Measurements from ENCODE around the gene LHPP. TPM values are rescaled to one million over a fixed set of nuclear protein-coding genes. Genes with fewer than 3 reads are reported as not detected.

Gene LHPP
- total and polyA plus RNA-seq, 11 donors = 5.6 to 23.5 (median 13.2) TPM

DNA sequence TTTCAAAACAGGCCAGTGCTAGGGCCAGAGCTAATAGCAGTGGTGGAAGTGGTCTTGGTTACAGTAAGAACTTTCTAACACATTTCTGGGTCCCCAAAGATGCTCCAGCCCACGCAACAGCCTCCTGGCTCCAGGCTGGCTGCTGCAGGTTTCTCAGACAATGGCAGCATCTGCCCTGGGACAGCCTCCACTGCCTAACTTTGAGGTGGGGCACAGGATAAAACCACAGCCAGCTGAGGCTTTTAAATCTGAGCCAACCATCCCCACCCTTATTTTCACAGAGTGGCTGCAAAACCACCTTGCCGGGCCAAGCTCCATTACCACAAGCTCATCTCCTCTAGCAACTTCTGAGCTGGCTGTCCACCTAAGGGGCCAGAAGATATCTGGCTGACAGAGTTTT is 197.8 kb downstream of the LHPP start:
- 55 to 76% (median 66%) methylated on average over 2 of the region's 2 CpGs for WGBS, 4 donors
- ATAC-seq (no peak), DNase-seq (no peak)
- Histone ChIP-seq H3K9me3 (no peaks in the 10 kb centered on the region), H3K4me1 (peaks cover 0 to 78% (median 40%) of the 10 kb centered on the region in 12 donors), H3K36me3 (peaks cover 0 to 22% (median 2%) of the 10 kb centered on the region in 9 donors), H3K27ac (peak overlapping the region in 5 of 12 donors; percentile 8 to 54 (median 27)), H3K4me3 (no peak overlapping the region), H3K27me3 (no peaks in the 10 kb centered on the region)
- no peak for TF ChIP-seq POLR2A (IDR thresholded peaks at IDR 0.05)
- TF ChIP-seq, protein P1, sequence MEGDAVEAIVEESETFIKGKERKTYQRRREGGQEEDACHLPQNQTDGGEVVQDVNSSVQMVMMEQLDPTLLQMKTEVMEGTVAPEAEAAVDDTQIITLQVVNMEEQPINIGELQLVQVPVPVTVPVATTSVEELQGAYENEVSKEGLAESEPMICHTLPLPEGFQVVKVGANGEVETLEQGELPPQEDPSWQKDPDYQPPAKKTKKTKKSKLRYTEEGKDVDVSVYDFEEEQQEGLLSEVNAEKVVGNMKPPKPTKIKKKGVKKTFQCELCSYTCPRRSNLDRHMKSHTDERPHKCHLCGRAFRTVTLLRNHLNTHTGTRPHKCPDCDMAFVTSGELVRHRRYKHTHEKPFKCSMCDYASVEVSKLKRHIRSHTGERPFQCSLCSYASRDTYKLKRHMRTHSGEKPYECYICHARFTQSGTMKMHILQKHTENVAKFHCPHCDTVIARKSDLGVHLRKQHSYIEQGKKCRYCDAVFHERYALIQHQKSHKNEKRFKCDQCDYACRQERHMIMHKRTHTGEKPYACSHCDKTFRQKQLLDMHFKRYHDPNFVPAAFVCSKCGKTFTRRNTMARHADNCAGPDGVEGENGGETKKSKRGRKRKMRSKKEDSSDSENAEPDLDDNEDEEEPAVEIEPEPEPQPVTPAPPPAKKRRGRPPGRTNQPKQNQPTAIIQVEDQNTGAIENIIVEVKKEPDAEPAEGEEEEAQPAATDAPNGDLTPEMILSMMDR (IDR thresholded peaks at IDR 0.05) = no peak
- intact Hi-C loops (cut with DNase I) = no loop called here

DNA sequence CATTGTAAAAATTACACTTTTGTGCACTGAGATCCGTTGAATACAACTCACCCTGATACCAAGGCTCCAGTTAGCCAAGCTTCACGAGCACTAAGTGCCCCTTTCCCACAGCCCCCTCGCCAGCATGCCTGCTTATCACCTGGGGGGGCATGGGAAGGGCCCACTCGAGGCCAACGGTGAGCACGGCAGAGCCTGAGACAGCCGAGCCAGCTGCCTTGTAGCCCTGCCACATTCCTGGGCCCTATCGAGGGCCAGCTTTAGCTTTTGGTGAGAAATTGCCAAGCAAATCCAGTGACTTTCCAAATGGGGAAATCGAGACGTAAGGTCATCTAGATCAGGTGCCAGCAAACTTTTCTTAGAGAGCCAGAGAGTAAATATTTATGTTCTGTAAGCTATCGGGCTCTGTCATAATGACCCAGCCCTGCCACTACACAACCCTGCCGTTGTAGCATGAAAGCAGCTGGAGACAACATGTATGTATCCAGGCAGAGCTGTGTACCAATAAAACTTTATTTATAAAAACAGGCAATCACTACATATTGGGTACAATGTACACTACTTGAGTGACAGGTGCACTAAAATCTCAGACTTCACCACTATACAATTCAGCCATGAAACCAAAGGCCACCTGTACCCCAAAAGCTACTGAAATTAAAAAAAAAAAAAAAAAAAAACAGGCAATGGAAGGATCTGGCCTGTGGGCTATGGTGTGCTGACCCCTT is 198.9 kb downstream of the LHPP start:
- WGBS, 4 donors = 44 to 77% (median 62%) methylated on average over 12 of the region's 12 CpGs
- peaks cover 0 to 76% (median 30%) of the 10 kb centered on the region in 12 donors for H3K4me1 ChIP-seq
- no peak for ATAC-seq
- H3K9me3 ChIP-seq = no peaks in the 10 kb centered on the region
- peaks cover 0 to 19% (median 2%) of the 10 kb centered on the region in 9 donors for H3K36me3 ChIP-seq
- intact Hi-C loops (cut with DNase I) = no loop called here
- H3K27ac ChIP-seq = peak overlapping the region in 1 of 12 donors; percentile 24
- DNase-seq = no peak
- TF ChIP-seq, protein P1 (IDR thresholded peaks at IDR 0.05) = no peak
- no peak for TF ChIP-seq POLR2A (IDR thresholded peaks at IDR 0.05)
- H3K27me3 ChIP-seq = no peaks in the 10 kb centered on the region
- H3K4me3 ChIP-seq = no peak overlapping the region

DNA sequence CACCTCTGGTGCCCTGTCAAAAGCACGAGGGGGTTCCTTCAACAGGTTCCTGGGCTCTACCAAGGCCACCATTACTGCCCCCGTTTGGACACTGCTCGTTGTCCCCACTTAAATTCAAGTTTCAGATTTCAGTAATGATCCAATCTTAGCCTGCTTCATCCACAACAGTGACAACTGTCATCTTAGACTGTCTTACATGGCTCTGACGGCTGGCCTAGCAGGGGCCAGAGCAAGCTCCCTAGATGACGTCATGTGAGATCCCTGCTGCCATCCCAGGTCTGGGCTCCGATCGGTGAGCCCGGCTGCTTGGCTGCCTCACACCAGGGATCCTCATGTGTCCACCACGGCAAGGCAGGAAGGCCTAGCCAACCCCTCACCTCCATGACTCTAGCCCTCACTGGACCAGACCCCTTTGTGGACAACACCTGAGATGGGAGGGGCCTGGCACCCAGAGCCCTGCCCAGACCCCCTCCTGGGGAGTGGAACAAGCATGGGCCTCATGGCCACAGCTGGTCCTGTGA is 200.1 kb downstream of the LHPP start:
- no peaks in the 10 kb centered on the region for H3K27me3 ChIP-seq
- H3K36me3 ChIP-seq = peaks cover 0 to 30% (median 0%) of the 10 kb centered on the region in 9 donors
- TF ChIP-seq POLR2A (IDR thresholded peaks at IDR 0.05) = no peak
- TF ChIP-seq, protein P1 (IDR thresholded peaks at IDR 0.05) = no peak
- intact Hi-C loops (cut with DNase I) = no loop called here
- peak in 1 of 4 donors; percentile 15 for ATAC-seq
- H3K4me3 ChIP-seq = no peak overlapping the region
- H3K9me3 ChIP-seq = no peaks in the 10 kb centered on the region
- peaks cover 5 to 77% (median 34%) of the 10 kb centered on the region in 12 donors for H3K4me1 ChIP-seq
- DNase-seq = no peak
- peak overlapping the region in 3 of 12 donors; percentile 17 to 34 (median 19) for H3K27ac ChIP-seq
- WGBS, 4 donors = 72 to 80% (median 78%) methylated on average over 9 of the region's 9 CpGs

DNA sequence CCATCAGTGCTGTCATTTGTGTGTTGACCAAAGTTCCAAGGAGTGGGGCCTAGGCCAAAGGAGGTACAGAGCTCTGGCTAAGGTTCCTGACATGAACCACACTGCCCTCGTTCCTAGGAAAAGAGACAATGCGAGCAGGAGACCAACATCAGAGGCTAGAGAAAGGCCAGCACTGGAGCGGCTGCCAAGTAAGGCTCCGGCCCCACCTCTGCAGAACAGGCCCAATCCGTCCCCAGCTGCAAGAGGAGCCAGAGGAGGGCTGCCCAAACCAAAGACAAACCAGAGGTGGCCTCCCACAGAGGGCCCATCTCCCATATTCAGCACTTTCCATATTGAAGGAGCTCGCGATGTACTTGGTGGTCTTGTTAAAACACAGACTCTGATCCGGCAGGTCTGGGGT is 201.6 kb downstream of the LHPP start:
- Histone ChIP-seq H3K4me1 (peaks cover 9 to 84% (median 45%) of the 10 kb centered on the region in 12 donors), H3K4me3 (no peak overlapping the region), H3K36me3 (peaks cover 0 to 31% (median 0%) of the 10 kb centered on the region in 9 donors), H3K9me3 (no peaks in the 10 kb centered on the region), H3K27ac (peak overlapping the region in 1 of 12 donors; percentile 29), H3K27me3 (no peaks in the 10 kb centered on the region)
- WGBS, 4 donors = 61 to 74% (median 70%) methylated on average over 7 to 8 of the region's 8 CpGs
- TF ChIP-seq POLR2A (IDR thresholded peaks at IDR 0.05) = no peak
- TF ChIP-seq, protein P1 (IDR thresholded peaks at IDR 0.05) = no peak
- intact Hi-C loops (cut with DNase I) = no loop called here
- no peak for DNase-seq
- peak in 1 of 4 donors; percentile 32 for ATAC-seq

Measured in heart left ventricle (tissue), 16 donors.